ENCODE measurements around the gene USP12.

- TF ChIP-seq CTCF (IDR thresholded peaks at IDR 0.05) (no peak), EZH2phosphoT487 (IDR thresholded peaks at IDR 0.05) (no peak), EZH2 (IDR thresholded peaks at IDR 0.05) (no peak)
Observed at GRCh38 chr13:27020415-27020814, 151.2 kb downstream of the USP12 start.
